ENCODE data around the gene L3MBTL3.
A peak's percentile ranks its signal among the peaks of the same experiment; 100 is the strongest.

Gene L3MBTL3

DNA sequence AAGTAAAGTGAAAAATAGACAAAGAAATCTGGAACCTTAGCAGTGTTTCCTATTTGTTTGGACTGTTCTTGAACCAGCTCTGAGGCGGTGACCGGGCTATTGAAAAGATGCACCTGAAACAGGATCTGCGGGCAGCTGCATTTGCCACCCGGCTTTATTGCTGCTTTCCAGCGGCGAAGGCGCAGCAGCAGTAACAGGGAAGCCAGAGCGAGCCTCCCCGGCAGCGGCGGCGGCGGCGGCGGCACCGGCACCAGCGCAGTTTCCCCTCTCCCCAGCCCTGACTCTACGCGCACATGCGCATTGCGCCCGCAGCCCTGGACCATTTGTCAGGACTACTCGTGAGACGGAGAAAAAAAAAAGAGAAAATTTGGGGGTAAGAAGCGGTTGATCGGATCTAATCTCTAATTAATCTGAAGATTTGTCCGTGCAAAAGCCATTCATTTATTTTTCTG is at the start of gene L3MBTL3:
TSS of gene L3MBTL3 (plus strand) at position 290 of the 452 bp plus-strand sequence. CDS start 24,119 bp downstream, outside the sequence.
- TF ChIP-seq, protein P1, sequence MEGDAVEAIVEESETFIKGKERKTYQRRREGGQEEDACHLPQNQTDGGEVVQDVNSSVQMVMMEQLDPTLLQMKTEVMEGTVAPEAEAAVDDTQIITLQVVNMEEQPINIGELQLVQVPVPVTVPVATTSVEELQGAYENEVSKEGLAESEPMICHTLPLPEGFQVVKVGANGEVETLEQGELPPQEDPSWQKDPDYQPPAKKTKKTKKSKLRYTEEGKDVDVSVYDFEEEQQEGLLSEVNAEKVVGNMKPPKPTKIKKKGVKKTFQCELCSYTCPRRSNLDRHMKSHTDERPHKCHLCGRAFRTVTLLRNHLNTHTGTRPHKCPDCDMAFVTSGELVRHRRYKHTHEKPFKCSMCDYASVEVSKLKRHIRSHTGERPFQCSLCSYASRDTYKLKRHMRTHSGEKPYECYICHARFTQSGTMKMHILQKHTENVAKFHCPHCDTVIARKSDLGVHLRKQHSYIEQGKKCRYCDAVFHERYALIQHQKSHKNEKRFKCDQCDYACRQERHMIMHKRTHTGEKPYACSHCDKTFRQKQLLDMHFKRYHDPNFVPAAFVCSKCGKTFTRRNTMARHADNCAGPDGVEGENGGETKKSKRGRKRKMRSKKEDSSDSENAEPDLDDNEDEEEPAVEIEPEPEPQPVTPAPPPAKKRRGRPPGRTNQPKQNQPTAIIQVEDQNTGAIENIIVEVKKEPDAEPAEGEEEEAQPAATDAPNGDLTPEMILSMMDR (IDR thresholded peaks at IDR 0.05; ENCODE audit: borderline replicate concordance, insufficient read depth, low read depth, low read length): no peak

DNA sequence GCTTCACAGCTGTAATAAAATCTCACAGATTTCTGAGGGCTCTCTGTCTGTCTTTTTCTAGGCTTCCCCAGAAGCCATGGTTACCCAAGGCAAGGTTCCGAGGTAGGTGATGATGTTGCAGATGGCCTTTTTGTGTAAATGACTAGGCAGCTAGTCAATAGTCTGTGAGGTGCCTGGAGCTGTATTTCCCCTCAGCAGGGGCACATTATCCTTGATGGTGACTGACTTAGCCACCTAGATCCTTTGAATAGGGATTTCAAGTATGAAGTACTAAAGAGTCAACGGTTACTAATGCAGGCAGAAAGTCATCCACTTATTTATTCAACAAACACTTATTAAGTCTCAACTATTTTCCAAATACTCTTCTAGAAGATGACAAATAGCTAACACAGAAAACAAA is 49.3 kb upstream of the L3MBTL3 start:
- H3K4me3 ChIP-seq (ENCODE audit: low read depth, low read length): no peak overlapping the region
- TF ChIP-seq, protein P1 (IDR thresholded peaks at IDR 0.05; ENCODE audit: borderline replicate concordance, insufficient read depth, low read depth, low read length): no peak

More for the DNA sequence above, at the start of gene L3MBTL3:
- peak within 1 kb of the TSS; percentile 65 for H3K4me3 ChIP-seq (ENCODE audit: low read depth, low read length)

DNA sequence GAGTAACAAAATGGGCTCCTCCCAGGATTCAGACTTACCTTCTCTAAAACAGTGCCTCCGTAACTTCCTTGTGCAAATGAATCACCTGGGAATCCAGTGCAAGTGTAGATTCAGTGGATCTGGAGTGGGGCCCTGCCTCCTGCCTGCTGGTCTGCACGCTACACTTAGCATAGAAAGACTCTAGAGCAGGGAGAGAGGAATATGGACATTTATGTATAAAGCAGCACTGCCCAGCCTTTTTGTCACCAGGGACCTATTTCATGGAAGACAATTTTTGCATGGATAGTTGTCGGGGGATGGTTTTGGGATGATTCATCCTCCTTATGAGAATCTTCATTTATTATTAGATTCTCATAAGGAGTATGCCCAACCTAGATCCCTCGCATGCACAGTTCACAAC is 42.3 kb upstream of the L3MBTL3 start:
- H3K4me3 ChIP-seq (ENCODE audit: low read depth, low read length): no peak overlapping the region
- TF ChIP-seq, protein P1 (IDR thresholded peaks at IDR 0.05; ENCODE audit: borderline replicate concordance, insufficient read depth, low read depth, low read length): no peak

DNA sequence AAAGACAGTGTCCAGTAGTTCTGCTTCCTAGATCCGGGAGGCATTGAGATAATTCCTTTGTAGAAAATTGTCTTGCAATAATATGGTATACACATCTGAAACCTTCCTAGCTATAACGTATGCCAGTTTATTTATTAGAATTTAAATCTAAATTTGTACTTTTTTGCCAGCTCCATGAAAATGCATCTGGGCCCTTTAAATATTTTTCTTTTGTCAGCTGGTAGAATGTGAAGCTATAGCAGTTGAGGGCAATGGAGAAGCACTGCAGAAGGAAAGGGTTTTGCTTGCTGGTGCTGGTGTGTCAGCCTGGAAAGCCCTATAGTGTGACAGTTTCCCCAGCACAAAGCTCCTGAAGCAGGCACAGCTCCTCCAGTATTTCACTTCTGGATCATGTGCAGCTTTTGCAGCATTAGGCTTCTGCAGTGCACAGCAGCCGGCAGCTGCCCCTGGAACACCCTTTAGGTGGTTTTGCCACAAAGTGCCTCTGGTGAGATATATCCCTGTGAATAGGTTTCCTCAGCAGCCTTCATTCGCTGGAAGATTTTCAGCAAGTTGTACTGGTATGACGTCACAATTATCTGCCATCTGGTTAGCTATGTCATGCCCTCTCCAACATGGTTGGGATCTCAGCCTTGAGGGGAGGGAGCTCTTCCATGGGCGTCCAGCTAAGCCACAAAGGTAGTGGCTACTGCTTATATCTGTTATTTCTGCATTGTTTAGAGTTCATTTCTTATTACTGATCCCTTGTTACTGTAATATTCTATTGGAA is 40.0 kb upstream of the L3MBTL3 start:
- H3K4me3 ChIP-seq (ENCODE audit: low read depth, low read length): no peak overlapping the region
- TF ChIP-seq, protein P1 (IDR thresholded peaks at IDR 0.05; ENCODE audit: borderline replicate concordance, insufficient read depth, low read depth, low read length): no peak

DNA sequence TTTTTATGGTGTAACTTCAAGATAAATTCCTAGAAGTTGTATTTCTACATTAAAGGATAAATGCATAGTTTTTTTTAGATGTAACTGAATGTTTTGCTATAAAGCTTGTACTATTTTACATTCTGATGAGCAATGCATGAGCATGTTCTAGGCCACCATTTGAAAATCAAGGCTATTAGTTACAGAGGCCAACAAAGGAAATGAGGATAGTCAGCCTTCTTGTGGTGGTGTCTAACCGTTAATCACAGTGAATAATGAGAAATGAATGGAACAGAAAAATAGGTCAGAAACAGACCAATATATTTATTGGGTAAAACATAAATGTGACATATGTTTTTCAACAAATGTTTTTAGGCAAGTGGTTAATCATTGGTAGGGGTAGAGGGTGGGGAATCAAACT is 37.6 kb upstream of the L3MBTL3 start:
- TF ChIP-seq, protein P1 (IDR thresholded peaks at IDR 0.05; ENCODE audit: borderline replicate concordance, insufficient read depth, low read depth, low read length): no peak

DNA sequence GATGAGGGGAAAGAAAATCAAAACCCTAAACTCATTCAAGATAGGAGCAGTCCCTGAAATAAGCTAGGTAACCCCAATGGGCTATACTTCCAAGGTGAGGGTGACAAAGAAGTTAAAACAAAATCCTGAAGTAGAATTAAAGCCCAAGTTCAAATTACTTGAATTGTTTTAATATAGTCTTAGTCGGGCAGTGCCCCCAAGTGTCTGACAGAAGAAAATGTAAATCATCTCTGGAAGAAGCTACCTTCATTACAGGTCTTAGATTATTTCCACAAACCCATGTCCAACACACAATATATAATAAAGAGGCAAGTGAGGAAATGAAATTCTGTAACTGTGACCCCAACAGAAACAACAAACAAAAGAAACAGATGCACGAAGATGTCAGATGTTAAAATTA is 36.8 kb upstream of the L3MBTL3 start:
- no peak overlapping the region for H3K4me3 ChIP-seq (ENCODE audit: low read depth, low read length)
- TF ChIP-seq, protein P1 (IDR thresholded peaks at IDR 0.05; ENCODE audit: borderline replicate concordance, insufficient read depth, low read depth, low read length): no peak

More for the DNA sequence above, 37.6 kb upstream of the L3MBTL3 start:
- H3K4me3 ChIP-seq (ENCODE audit: low read depth, low read length): no peak overlapping the region

DNA sequence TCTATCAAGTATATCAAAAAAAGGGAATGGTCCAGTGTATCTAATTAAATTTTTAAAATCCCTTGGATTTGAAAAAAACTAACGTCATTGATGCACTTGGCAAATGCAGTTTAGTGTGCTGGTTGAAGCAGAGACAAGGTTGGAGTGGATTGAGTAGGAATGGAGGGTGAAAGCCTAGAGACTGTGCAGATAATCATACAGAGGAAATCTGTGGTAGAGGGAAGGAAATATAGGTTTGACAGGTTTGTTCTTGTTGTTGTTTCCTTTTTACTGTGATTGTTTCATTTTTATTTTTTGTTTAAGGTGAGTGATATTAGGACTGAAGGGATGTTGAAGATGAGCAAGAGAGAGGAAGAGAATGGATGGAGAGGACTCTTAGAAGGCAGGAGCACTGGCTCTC is 29.0 kb upstream of the L3MBTL3 start:
- TF ChIP-seq, protein P1 (IDR thresholded peaks at IDR 0.05; ENCODE audit: borderline replicate concordance, insufficient read depth, low read depth, low read length): no peak
- no peak overlapping the region for H3K4me3 ChIP-seq (ENCODE audit: low read depth, low read length)
